Loucy (cell line): ENCODE measurements around the gene NCF4.

Experiments
- H2AFZ ChIP-seq: fragments of 200-600 bp; sonication (generic); 2 replicates; pipeline ENCODE4 v1.6.0; 2016; ENCODE audit warnings: antibody characterized with exemption, mild to moderate bottlenecking, low read length, moderate library complexity
- H3F3A ChIP-seq: fragments of 200-600 bp; 2 replicates; pipeline ENCODE4 v1.6.0; 2016; ENCODE audit warnings: antibody characterized with exemption, low read depth, mild to moderate bottlenecking
- H3K27me3 ChIP-seq: fragments of 200-600 bp; sonication (generic); 2 replicates; pipeline ENCODE4 v1.6.1; 2014; ENCODE audit warnings: low read length, mild to moderate bottlenecking; ENCODE audit not compliant: insufficient read depth, poor library complexity, severe bottlenecking
- H3K36me3 ChIP-seq: fragments of 200-600 bp; sonication (generic); 2 replicates; pipeline ENCODE4 v1.6.1; 2016; ENCODE audit warnings: low read length; ENCODE audit not compliant: insufficient read depth
- H3K4me1 ChIP-seq: fragments of 200-600 bp; sonication (generic); 2 replicates; pipeline ENCODE4 v1.5.1; 2014; ENCODE audit warnings: low read length, mild to moderate bottlenecking; ENCODE audit not compliant: insufficient read depth, poor library complexity, severe bottlenecking
- H3K4me2 ChIP-seq: fragments of 200-600 bp; sonication (generic); 2 replicates; pipeline ENCODE4 v1.6.0; 2014; ENCODE audit warnings: antibody characterized with exemption, low read length, low read depth, mild to moderate bottlenecking; ENCODE audit not compliant: poor library complexity, severe bottlenecking
- H3K4me3 ChIP-seq: fragments of 200-600 bp; sonication (generic); 2 replicates; pipeline ENCODE4 v1.5.1; 2014; ENCODE audit warnings: low read length, mild to moderate bottlenecking, mixed read lengths; ENCODE audit not compliant: poor library complexity, severe bottlenecking
- H3K79me2 ChIP-seq: fragments of 200-600 bp; sonication (generic); 2 replicates; pipeline ENCODE4 v1.6.1; 2014; ENCODE audit warnings: low read length; ENCODE audit not compliant: insufficient read depth
- H3K9ac ChIP-seq: fragments of 200-600 bp; sonication (generic); 2 replicates; pipeline ENCODE4 v1.6.0; 2014; ENCODE audit warnings: mild to moderate bottlenecking, low read depth, low read length, moderate library complexity; ENCODE audit not compliant: poor library complexity, severe bottlenecking
- H3K9me2 ChIP-seq: fragments of 200-600 bp; sonication (generic); replicated peaks from 2 replicates; pipeline ENCODE4 v1.6.1; 2016; ENCODE audit warnings: low read depth, low read length, mixed read lengths
- H3K9me3 ChIP-seq: fragments of 200-600 bp; sonication (generic); 2 replicates; pipeline ENCODE4 v1.6.1; 2014; ENCODE audit warnings: mild to moderate bottlenecking, antibody characterized with exemption, low read length, low read depth; ENCODE audit not compliant: insufficient read depth
- H4K20me1 ChIP-seq: fragments of 200-600 bp; sonication (generic); 2 replicates; pipeline ENCODE4 v1.6.0; 2014; ENCODE audit warnings: antibody characterized with exemption, low read length, mild to moderate bottlenecking; ENCODE audit not compliant: insufficient read depth, poor library complexity, severe bottlenecking
- EZH2phosphoT487 ChIP-seq: fragments of 200-600 bp; IDR thresholded peaks from 2 replicates; pipeline ENCODE4 v1.6.1; 2018; ENCODE audit warnings: antibody characterized with exemption, mild to moderate bottlenecking, moderate library complexity, borderline replicate concordance
- TF ChIP-seq, protein P1 (sequence below): fragments of 200-600 bp; sonication (generic); conservative IDR thresholded peaks from 2 replicates; pipeline ENCODE4 v1.5.1; 2014; ENCODE audit warnings: mild to moderate bottlenecking, antibody characterized with exemption, low read length

Gene NCF4

DNA sequence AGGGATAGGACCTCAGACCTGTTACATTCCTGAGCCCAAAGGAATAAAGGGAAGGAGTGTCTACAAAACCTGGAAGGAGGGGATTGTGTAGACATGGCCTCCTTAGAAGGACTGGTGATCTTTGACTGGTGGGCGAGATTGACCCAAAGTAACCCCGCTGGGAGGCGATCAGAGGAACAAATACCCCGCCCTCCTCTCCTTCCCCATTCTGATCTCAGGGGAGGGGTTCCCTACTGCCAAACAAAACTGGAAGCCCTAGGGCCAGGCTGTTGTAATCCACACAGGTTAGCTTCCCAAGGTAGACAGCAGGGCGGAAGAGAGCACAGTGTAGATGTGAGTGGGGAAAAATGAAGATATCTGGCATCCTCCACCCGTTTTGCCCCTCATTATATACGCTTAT, 24.7 kb downstream of the NCF4 start:
- peaks cover under 1% of the 10 kb centered on the region for H3K27me3 ChIP-seq
- no peaks in the 10 kb centered on the region for H3K9me2 ChIP-seq
- H3K4me3 ChIP-seq, result no peak overlapping the region
- H3F3A ChIP-seq, result no peaks in the 10 kb centered on the region
- TF ChIP-seq, protein P1, sequence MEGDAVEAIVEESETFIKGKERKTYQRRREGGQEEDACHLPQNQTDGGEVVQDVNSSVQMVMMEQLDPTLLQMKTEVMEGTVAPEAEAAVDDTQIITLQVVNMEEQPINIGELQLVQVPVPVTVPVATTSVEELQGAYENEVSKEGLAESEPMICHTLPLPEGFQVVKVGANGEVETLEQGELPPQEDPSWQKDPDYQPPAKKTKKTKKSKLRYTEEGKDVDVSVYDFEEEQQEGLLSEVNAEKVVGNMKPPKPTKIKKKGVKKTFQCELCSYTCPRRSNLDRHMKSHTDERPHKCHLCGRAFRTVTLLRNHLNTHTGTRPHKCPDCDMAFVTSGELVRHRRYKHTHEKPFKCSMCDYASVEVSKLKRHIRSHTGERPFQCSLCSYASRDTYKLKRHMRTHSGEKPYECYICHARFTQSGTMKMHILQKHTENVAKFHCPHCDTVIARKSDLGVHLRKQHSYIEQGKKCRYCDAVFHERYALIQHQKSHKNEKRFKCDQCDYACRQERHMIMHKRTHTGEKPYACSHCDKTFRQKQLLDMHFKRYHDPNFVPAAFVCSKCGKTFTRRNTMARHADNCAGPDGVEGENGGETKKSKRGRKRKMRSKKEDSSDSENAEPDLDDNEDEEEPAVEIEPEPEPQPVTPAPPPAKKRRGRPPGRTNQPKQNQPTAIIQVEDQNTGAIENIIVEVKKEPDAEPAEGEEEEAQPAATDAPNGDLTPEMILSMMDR, result no peak
- no peak for TF ChIP-seq EZH2phosphoT487
- no peak overlapping the region for H2AFZ ChIP-seq
- H3K79me2 ChIP-seq, result no peaks in the 10 kb centered on the region
- no peaks in the 10 kb centered on the region for H4K20me1 ChIP-seq
- H3K4me2 ChIP-seq, result no peak overlapping the region
- no peak overlapping the region for H3K9ac ChIP-seq
- H3K36me3 ChIP-seq, result no peaks in the 10 kb centered on the region
- H3K4me1 ChIP-seq, result no peaks in the 10 kb centered on the region
- peaks cover 8% of the 10 kb centered on the region; the same call in 1 of the 2 replicates for H3K9me3 ChIP-seq

DNA sequence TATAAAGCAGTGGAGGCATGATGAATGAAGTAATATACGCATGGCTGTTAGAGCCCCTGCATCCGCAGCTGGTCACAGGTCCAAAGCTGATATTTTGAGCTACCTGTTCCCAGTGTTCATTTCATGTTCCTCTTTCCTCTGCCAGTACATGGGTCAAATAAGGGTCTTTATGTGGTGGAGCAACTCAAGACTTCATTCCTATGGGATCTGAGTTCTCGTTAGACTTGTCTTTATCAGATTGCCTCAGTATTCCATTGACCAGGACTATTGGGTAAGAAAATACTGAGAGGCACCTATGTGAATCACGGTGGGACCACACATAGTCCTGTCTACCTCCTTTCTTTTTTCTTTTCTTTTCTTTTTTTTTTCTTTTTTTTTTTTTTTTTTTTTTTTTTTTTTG, 25.2 kb downstream of the NCF4 start:
- no peaks in the 10 kb centered on the region for H3K36me3 ChIP-seq
- H3K4me1 ChIP-seq, result no peaks in the 10 kb centered on the region
- H2AFZ ChIP-seq, result no peak overlapping the region
- H3K9ac ChIP-seq, result no peak overlapping the region
- no peaks in the 10 kb centered on the region for H3K79me2 ChIP-seq
- no peak overlapping the region for H3K4me2 ChIP-seq
- no peak for TF ChIP-seq EZH2phosphoT487
- TF ChIP-seq, protein P1, result no peak
- H3K9me2 ChIP-seq, result no peaks in the 10 kb centered on the region
- no peaks in the 10 kb centered on the region for H3F3A ChIP-seq
- H4K20me1 ChIP-seq, result no peaks in the 10 kb centered on the region
- no peak overlapping the region for H3K4me3 ChIP-seq
- H3K27me3 ChIP-seq, result no peaks in the 10 kb centered on the region
- H3K9me3 ChIP-seq, result peaks cover 7% of the 10 kb centered on the region; the same call in 1 of the 2 replicates

DNA sequence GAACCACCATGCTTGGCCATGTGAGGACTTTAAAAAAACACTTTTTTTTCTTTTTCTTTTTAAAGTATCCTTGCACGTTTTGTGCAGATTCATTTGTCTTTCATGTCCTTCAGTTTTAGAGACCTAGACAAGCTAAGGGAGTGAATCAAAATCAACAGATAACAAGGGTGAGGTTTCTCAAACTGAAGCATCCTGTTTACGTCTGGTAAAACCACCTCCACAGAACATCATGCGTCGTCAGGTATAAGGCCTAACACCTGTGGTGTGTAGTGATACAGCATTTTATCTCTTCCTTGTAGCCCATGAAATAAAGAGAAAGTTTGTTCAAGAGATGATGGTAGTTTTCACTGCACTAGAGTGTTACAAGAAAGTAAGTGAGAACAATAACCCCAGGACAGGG, 26.4 kb downstream of the NCF4 start:
- Histone ChIP-seq H4K20me1 (no peaks in the 10 kb centered on the region), H3K4me1 (no peaks in the 10 kb centered on the region), H3F3A (no peaks in the 10 kb centered on the region), H3K4me3 (no peak overlapping the region), H3K9me3 (no peaks in the 10 kb centered on the region), H3K79me2 (no peaks in the 10 kb centered on the region), H3K36me3 (no peaks in the 10 kb centered on the region), H3K4me2 (no peak overlapping the region), H3K9me2 (no peaks in the 10 kb centered on the region), H3K9ac (no peak overlapping the region), H2AFZ (no peak overlapping the region), H3K27me3 (no peaks in the 10 kb centered on the region)
- TF ChIP-seq EZH2phosphoT487, result no peak
- TF ChIP-seq, protein P1, result no peak
